ENCODE data around the gene STARD13.
"Not testable (repeated sequence)": the region's sequence is repeated elsewhere in the genome, so short reads cannot be mapped to it uniquely, and the experiment has no call there.

The STARD13 gene

DNA sequence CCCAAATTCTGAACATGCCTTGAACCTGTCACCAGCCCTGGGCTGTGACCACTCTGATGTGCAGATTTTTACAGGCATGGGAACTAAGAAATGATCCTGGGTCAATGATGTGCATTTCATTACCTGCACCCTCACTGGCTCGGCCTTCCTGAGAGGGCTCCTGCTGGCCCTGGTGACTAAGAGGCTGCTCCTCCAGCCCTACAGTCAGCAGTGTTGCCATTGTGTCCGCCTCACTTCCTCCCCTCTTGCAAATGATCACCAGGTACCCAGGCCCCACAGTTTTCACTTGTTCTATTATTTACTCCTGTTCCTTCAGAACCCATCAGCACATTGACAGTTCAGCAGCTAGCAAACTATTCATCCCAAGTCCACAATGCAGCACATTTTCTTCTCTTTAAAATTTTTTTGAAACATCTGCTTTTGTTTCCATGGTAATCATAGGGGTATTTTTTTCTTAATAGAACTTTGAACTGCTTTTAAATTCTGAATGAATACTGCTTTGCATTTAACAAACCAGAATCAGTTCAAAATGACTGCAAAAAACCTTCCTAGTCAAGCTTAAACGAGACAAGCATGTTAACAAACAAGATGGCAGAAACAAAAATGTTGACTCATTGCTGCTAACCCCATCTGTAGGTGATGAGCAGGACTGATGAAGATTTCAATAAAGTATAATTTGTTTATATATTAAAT lies 29.3 kb downstream of the STARD13 start:
- DNase-seq: no peak

DNA sequence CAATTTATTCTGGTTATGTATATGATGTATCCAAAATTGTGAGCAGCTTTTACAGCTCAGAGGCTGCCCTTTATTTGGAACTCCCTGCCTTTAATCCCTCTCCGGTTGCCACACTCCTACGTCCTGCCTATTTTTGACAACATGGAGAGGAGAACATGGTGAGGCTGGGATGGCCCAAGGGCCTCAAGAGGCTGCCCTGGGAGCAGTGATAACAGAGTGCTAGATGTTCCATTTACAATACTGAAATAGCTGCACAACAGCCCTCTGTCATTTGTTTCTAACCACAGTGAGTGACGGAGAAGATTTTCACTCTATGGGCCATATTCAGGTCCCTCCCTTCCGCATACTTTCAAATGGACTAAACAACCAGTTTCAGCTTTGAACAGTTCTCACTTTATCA lies 33.4 kb downstream of the STARD13 start:
- no peak for DNase-seq

DNA sequence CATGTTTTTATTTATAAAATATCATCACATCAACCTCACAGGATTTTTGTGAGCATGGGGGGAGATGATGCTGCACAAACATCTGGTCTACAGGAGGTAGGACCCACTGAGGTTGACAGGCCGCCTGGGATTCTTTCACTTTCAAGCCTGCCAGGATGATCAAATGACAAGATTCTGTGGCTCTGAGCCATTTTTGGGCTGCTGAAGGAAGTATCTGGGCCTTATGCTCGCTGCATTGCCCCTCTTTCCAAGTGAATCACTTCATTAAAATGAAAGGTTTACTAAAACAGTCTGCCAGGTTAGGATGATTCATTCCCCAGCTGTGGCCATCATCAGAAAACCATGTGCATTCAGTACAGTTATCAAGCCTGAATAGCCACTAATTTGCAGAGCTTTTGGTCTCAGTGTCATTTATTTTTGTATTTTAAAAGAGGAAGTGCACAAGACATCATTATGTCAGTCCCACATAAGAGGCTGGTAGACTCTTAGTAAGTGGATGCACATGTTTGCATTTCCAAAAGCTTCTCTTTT lies 34.4 kb downstream of the STARD13 start:
- peak; percentile 99 for DNase-seq

DNA sequence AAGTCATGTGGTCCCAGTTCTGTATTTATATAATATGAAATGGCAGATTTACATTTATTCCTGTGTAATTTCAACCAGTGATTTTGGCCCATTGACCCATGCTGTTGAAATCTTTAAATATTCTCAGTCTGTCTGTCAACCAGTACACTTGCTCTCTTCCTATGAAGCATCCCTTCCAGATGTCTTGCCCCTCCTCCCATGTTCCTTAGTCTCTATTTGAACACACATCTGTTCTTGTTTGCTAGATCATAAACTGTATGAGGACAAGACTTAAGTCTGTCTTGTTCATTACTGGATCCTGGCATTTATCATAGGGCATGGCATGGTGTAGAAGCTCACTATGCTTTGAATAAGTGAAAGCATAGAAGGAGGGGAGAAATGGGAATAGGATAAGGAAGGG lies 34.9 kb downstream of the STARD13 start:
- peak; percentile 48 for DNase-seq

DNA sequence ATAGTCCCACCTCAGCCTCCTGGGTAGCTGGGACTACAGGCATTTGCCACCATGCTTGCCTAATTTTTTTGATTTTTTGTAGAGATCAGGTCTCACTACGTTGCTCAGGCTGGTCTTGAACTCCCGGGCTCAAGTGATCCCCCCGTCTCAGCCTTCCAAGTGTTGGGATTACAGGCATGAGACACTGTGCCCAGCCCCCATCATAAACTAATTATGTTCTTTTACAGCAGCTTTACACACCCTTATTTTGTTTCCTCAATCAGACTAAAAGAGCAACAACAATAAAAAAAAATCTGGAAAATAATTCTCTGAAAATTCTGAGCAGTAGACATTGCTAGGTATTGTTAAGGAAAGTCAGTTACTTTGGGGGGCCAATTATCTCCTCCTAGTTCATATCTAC lies 35.7 kb downstream of the STARD13 start:
- DNase-seq: no peak

DNA sequence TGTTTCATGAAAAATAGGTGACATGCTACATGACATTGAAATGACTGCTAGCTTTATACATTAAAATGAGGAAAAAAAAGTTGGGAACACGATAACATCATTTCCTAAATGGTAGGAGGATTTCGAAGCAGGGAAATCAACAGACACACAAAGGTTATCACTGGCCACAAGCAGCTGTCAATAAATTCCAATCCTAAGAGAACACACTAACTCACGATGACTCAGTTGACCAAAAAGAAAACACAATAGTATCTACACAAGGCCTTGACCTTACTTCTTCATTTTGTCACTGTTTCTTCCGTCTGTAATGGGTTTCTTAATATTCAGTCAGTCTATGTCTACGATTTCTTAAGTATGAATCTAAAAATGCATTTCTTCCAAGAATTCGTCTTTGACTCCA lies 36.5 kb downstream of the STARD13 start:
- no peak for DNase-seq

DNA sequence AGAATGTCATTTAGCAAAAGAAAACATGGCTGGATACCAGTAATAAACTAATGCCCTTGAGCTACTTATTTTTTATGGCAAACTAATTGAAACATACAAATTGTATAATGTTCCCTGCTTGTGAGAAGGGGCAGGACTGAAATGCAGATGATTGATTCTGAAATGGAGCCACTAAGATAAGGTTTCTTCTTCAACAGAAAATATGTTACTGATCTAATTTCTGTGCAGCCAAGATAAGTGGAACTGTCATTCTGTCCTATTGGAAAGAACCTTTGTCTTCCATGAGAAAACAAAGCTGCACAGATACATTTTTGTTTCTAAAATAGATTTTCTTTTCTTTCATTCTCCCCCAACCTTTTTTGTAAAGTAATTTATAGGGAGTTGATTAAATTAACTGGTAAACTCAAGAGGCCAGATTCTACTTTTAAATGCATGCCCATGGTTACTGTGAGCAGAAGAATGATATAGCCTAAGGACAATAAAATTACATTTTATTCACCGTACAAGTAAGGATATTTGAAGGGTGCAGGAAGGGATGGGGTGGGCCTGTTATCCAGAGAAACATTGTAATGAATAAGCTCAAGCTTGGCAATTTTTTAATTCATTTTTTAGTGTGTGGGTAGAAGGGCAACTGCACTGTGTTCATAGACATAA lies 39.9 kb downstream of the STARD13 start:
- no peak for DNase-seq

DNA sequence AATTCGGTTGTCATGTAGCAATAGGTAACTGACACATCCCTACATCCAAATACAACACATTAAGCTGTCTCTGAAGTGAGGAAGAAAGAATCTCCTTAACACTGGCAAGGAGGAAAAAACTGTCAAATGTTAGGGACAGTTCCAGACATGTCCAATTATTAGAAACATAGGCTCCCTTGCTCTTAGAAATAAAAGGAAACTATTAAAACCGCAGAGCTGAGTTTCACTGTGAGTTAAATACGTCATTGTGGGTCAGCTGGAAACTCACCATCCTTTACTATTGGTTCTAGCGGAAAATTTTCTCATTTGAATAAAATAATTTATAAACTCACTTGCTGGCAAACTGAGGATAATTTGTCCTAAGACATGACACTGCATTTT lies 40.7 kb downstream of the STARD13 start:
- no peak for DNase-seq

DNA sequence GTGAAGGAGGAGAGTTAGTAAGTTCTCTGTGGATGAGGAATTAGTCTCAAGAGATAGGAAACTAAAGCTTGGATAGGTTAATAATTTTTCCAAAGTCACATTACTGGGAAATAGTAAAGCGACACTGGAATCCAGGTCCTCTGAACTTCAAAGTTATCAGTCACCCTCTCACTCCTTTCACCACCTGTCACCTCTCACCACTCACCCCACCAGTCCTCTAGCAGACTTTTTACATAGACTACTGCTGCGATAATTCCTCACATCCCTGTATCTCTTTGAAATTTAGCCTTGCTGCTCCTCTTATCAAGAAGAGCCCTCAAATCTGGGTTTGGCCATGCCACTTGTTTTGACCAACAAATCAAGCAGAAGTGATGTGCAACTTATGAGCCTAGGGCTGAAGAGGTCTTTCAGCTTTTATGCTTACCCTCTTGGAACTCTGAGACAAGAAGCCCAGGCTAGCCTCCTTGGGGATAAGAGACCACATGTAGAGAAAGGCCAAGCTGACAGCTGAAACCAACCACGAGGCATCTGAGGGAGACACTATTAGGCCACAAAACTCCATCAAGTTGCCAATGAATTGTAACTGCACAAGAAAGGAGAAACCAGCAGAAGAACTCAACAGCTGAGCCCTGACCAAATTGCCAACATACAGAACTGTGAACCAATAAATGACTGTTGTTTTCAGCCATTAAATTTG lies 41.2 kb downstream of the STARD13 start:
- no peak for DNase-seq

DNA sequence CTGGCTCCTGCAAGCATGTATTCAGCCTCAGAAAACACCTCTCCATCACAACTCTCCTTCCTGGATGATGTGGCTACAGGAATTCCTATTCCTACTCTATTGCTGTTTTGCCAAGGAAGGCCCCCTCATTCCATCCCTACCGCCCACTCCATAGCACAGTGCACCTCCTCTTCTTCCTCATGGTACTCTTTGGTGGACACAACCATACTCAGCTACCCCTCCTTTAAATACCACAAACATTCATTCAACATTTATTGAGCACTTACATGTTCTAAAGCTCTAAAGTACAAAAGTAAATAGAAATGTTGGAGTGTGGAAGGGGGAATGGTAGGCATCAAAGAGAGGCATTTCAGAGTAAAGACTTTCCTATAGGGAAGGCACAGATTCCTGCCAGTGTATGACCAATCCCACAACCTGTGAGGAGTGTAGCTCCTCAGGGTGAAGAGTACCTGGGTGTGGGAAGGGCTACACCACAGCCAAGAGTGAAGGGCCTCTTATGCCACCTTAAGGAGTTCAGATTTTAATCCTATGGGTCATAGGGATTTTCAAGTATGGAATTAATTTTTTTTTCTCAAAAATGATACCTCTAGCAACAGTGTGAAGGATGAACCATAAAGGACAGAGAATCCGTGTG lies 42.5 kb downstream of the STARD13 start:
- DNase-seq: no peak

DNA sequence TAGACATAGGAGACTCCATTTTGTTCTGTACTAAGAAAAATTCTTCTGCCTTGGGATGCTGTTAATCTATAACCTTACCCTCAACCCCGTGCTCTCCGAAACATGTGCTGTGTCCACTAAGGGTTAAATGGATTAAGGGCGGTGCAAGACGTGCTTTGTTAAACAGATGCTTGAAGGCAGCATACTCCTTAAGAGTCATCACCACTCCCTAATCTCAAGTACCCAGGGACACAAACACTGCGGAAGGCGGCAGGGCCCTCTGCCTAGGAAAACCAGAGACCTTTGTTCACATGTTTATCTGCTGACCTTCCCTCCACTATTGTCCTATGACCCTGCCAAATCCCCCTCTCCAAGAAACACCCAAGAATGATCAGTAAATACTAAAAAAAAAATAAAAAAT lies 43.2 kb downstream of the STARD13 start:
- not testable (repeated sequence) for DNase-seq

DNA sequence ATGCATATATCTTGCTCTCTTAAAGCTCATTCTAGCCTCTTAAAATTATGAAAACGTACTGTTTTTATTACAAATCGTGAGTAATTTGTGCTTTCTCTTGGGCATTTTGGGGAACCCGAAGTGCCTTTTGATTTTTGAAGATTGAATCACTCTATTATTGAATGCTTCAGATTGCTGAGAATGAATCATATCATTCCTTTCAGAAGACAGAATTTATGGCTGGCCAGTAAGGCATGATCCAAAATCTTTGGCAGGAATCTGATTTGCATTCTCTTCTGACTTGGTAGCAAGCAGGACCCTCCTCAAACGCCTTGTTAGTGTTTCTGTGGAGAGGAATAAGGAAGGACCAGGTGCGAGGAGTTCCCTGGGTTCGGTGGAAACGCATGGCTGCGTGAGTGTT lies 49.5 kb downstream of the STARD13 start:
- DNase-seq: peak; percentile 90

DNA sequence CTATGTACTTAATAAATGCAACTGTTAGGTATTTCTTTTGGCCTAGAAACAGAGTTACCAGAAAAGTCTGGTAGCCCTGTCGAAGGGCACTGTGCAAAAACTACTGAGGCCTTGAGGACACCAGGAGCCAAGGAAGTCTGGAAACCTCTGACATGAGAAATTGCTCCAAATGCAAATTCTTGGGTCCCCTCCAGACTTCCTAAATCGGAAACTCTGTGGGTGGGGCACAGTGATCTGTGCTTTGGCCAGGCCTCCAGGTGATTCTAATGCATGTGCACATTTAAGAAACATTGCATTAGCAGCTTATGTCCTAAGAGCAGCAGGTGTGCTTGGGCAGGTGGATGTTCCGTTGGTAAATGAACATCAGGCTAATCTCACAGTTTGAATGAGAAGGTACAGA lies 50.0 kb downstream of the STARD13 start:
- no peak for DNase-seq

DNA sequence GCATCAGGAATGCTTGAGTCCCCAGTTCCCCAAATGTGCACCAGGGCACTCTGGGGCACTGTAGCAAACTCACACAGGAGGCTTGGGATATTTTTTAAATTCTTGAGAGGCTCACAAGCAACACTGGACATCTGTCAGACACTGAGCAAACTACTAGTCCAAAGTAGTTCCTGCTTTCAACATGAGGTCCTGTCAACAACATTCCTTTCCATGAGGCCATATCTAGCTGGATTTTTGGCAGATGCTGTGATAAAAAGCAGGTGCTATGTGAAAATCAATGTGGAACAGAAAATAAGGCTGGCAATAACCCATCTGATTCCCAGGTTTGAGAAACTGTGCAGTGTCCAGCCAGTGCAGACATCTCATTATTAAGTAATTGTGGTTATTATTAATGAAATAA lies 50.5 kb downstream of the STARD13 start:
- peak; percentile 88 for DNase-seq

DNA sequence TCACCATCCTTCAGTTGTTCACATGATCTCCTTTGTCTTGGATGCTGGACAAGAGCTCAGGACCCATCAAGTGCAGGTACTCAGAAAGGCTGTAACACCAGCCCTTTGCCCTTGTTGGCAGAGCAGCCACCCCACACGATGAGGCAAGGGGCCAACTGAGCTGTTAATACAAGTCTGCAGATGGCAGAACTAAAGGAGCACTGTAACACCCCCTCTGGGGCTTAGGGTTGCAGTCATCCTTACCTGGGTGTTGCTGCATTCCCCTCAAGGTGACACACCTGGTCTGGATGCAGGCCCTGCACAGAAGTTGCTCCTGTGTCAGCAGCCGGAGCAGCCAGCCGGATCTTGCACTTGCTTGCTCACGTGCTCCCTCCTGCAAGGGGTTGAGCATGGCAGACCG lies 52.0 kb downstream of the STARD13 start:
- DNase-seq: no peak

DNA sequence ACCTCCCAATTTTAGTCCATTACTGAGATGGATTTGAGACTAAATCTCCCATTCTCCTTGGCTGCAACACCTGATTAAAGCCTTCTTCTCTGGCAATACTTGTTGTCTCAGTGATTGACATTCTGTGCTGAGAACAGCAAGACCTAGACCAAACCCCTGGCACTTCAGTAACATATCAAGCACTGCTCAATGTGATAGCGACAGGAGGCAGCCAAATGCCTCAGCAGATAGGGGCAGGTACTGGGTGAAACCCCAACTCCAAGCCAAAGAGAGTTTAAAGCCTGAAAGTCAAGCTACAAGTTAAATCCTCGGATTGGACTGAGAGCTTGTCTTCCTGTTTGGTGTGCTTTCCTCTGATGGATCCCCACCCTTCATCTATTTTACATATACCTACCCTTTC lies 52.7 kb downstream of the STARD13 start:
- DNase-seq: no peak

DNA sequence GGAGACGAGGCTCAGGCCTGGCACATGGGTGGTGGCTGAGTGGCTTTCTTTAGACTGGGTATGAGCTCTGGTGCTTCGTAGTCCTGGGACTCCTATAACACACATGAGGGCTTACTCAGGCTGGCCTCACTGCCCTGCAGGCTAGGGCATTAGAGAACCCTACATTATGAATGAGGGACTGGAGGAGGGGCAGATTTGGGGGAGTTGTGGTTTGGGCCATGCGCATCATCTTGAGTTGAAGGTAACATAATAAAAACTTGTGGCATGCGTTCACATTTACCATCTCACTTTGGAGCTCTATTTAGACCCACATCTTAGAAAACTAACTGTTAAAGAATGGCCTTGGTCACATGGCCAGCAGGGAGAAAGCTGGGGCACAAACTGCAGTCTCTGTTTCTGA lies 54.2 kb downstream of the STARD13 start:
- DNase-seq: no peak

DNA sequence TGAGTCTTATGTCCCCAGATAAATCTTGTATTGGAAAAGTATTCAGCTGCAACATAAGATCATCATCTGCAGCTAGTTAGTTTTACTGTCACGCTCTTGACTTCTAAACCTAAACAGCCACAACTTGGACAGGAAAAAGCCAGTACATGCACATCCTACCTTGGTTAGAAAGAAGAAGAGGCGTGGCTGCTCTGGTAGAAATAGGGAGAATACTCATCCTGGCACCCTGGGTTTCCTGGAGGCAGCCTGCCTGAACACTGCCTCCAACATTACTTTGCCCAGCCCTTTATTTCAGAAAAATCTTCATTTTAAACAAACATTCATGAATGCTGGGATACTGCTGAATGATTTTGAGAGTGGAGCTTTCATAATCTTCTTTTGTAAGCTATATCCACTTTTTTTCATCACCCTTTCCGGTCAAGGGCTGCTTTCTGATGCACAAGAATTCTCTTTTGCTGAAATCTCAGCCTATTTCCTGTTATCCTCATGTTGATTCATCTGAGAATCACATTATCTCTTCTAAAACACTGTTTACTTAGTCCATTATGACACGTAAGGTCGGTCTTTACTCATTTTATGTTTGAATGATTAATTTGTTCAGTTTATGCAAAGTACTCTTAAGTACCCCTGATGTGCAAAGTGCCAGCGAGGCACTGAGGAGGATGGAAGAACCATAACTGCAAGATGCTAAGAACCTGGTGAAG lies 55.2 kb downstream of the STARD13 start:
- DNase-seq: no peak

DNA sequence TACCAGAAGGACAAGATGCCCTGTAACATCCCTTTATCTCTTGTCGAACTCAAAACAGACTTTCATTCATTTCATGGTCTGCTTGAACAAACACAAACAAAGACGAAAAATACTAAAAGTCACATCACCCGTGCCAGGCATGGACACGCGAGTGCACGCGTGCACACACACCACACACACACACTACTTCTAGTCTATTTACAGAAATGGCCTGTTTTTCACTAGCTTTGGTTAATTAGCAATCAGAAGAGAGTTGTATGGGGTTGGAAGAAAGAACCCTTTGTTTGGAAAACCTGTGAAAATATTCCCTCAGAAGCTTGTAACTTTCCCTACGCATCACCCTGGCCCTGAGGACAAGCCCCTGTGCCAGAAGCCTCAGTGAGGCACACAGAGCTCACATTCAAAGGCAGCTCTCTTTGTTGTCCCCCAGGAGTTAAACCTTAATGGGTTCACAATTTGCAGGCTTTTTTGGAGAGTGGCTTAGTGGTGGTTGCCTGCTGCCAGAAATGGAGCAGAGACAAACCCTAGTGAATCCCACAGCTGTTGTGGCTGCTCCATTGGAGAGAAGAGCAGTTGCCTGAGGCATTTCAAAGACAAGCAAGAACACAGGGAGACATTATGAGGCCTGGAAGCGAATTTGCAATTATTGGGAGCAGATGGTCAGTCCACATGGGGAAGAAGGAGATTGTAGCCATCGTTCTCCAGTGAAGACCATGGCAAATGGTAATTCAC lies 55.9 kb downstream of the STARD13 start:
- peak; percentile 40 for DNase-seq

DNA sequence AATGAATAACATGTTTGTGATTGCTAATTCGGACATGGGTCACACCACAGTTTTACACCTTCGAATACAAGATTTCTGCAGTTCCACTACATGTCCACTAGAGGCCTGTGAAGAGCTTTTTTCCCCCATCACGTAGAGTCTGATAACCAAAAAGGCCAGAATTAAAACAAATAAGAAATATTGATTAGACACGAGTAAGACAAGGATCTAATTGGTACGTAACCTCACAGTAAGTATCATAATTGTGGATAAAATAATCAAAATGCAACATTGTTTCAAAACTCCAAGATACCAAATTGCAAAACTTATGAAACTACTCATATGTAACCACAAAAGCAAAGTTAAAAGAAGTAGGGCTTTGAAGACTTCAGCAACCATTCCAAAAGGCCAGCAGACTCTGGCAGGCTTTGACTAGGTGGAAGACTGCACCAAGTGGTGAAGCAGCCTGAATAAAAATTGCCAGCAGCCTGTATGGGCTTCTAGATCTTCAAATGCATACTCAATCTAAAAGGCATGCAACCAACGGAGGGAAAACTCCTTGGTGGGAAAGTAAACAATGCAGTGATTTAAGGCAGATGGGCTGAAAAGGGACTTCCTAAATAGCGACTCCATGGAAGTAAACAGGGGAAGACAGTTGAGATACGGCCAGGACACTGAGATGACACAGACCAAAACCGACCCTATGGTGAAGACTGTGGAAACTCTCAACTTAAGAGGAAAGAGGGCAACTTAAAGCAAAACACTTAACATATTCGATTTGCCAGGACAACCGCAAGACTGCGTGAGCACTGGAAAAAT lies 56.7 kb downstream of the STARD13 start:
- DNase-seq: peak; percentile 80
